ENCODE measurements around the gene CBARP.

Gene CBARP

GRCh38 chr19:1268226-1269064, 30.6 kb upstream of the CBARP start:
- TF ChIP-seq, protein P1, sequence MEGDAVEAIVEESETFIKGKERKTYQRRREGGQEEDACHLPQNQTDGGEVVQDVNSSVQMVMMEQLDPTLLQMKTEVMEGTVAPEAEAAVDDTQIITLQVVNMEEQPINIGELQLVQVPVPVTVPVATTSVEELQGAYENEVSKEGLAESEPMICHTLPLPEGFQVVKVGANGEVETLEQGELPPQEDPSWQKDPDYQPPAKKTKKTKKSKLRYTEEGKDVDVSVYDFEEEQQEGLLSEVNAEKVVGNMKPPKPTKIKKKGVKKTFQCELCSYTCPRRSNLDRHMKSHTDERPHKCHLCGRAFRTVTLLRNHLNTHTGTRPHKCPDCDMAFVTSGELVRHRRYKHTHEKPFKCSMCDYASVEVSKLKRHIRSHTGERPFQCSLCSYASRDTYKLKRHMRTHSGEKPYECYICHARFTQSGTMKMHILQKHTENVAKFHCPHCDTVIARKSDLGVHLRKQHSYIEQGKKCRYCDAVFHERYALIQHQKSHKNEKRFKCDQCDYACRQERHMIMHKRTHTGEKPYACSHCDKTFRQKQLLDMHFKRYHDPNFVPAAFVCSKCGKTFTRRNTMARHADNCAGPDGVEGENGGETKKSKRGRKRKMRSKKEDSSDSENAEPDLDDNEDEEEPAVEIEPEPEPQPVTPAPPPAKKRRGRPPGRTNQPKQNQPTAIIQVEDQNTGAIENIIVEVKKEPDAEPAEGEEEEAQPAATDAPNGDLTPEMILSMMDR (IDR thresholded peaks at IDR 0.05; ENCODE audit: low read depth, low read length, missing control alignments), result no peak
- DNase-seq (ENCODE audit: low read depth), result no peak
- in situ Hi-C loops (cut with HindIII; ENCODE audit: low sequenced_read_pairs), result no loop called here
- H3K4me3 ChIP-seq (ENCODE audit: low read depth, low read length), result peak overlapping the region; percentile 63

- TF ChIP-seq, protein P1 (IDR thresholded peaks at IDR 0.05; ENCODE audit: low read depth, low read length, missing control alignments), result no peak
- in situ Hi-C loops (cut with HindIII; ENCODE audit: low sequenced_read_pairs), result no loop called here
- H3K4me3 ChIP-seq (ENCODE audit: low read depth, low read length), result peak overlapping the region; percentile 44
- DNase-seq (ENCODE audit: low read depth), result no peak
Observed at GRCh38 chr19:1267477-1268225, 29.8 kb upstream of the CBARP start.

DNA sequence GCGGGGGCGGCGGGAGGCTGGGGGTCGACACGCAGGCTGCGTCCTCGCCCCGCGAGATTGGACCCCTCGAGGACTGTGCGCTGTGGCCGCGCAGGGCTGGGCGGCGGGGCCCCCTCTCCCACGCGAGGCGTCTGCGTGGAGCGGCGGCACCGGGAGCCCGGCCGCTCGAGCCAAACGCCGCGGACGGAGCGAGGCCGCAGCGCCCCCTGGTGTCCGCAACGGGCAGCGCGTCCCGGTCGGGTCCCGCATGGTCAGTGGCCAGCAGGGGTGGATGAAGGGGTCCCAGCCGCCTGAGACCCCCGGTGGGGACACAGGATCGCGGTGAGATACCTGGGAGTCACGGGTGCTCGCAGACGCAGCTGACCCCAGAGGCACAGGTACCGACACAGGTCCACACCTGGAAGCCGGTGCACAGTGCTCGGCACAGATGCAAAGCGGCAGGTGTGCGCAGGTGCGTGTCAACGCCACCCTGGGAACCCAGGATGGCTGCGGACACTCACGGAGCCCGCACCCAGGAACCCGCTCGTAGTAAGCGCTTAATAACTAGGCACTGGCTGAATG, 29.2 kb upstream of the CBARP start:
- DNase-seq (ENCODE audit: low read depth), result no peak
- in situ Hi-C loops (cut with HindIII; ENCODE audit: low sequenced_read_pairs), result no loop called here

GRCh38 chr19:1266129-1266915, 28.5 kb upstream of the CBARP start:
- TF ChIP-seq, protein P1 (IDR thresholded peaks at IDR 0.05; ENCODE audit: low read depth, low read length, missing control alignments), result no peak
- in situ Hi-C loops (cut with HindIII; ENCODE audit: low sequenced_read_pairs), result no loop called here
- DNase-seq (ENCODE audit: low read depth), result no peak
- H3K4me3 ChIP-seq (ENCODE audit: low read depth, low read length), result peak overlapping the region; percentile 44

More for the DNA sequence above, 29.2 kb upstream of the CBARP start:
- TF ChIP-seq, protein P1 (IDR thresholded peaks at IDR 0.05; ENCODE audit: low read depth, low read length, missing control alignments), result peak; percentile 74
- H3K4me3 ChIP-seq (ENCODE audit: low read depth, low read length), result peak overlapping the region; percentile 44

DNA sequence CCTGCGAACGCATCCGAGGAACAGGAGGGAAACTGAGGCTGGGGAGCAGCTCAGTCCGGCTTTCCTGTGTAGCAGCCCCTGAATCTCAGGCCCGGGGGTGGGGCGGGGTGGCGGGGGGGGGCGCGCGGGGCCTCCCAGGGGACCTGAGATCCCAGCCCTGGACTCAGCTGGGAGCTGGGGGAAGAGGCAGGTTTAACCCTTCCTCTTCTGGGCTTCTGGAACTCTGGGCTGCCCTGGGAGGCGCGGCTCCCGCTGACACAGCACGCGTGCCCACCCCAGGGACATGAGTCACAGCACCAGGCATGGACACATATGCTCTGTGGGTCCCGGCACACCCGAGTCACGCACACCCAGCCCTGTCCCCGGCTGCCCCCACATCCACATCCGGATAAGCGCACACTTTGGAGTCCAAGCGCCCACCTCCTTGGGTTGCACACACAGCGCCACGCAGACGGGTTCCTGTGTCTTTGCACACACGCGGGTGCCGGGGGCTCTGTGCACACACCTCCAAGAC, 27.9 kb upstream of the CBARP start:
- TF ChIP-seq, protein P1 (IDR thresholded peaks at IDR 0.05; ENCODE audit: low read depth, low read length, missing control alignments), result no peak
- in situ Hi-C loops (cut with HindIII; ENCODE audit: low sequenced_read_pairs), result no loop called here
- no peak for DNase-seq (ENCODE audit: low read depth)
- H3K4me3 ChIP-seq (ENCODE audit: low read depth, low read length), result peak overlapping the region; percentile 44

Data from astrocyte of the cerebellum (primary cell).